Smooth muscle cell (in vitro differentiated cells): ENCODE measurements around the gene TEPSIN. TPM values are rescaled to one million over a fixed set of nuclear protein-coding genes. Genes with fewer than 3 reads are reported as not detected.

Experiments used
- DNase-seq: peaks from one replicate; lab custom pipeline; 2025; ENCODE audit not compliant: unreplicated experiment; lab: John Stamatoyannopoulos, UW
- H2AFZ ChIP-seq: fragments of 200-600 bp; sonication (generic); 2 replicates; pipeline ENCODE4 v1.6.0; 2016; ENCODE audit warnings: antibody characterized with exemption, low read depth, mild to moderate bottlenecking
- H3F3A ChIP-seq: fragments of 200-600 bp; sonication (generic); 2 replicates; pipeline ENCODE4 v1.6.0; 2017; ENCODE audit warnings: antibody characterized with exemption, low read depth
- H3K27ac ChIP-seq: fragments of 200-600 bp; sonication (generic); 2 replicates; pipeline ENCODE4 v1.5.1; 2016; ENCODE audit warnings: low read depth, mild to moderate bottlenecking
- H3K27me3 ChIP-seq: fragments of 200-600 bp; sonication (generic); 2 replicates; pipeline ENCODE4 v1.6.1; 2016; ENCODE audit warnings: low read depth, mild to moderate bottlenecking
- H3K36me3 ChIP-seq: fragments of 200-600 bp; sonication (generic); 2 replicates; pipeline ENCODE4 v1.5.1; 2016; ENCODE audit warnings: low read depth
- H3K4me1 ChIP-seq: fragments of 200-600 bp; sonication (generic); 2 replicates; pipeline ENCODE4 v1.5.1; 2016; ENCODE audit warnings: low read depth
- H3K4me2 ChIP-seq: fragments of 200-600 bp; sonication (generic); 2 replicates; pipeline ENCODE4 v1.6.0; 2016; ENCODE audit warnings: mild to moderate bottlenecking
- H3K4me3 ChIP-seq: fragments of 200-600 bp; sonication (generic); 2 replicates; pipeline ENCODE4 v1.5.1; 2016; ENCODE audit warnings: mild to moderate bottlenecking
- H3K79me2 ChIP-seq: fragments of 200-600 bp; sonication (generic); 2 replicates; pipeline ENCODE4 v1.6.0; 2016; ENCODE audit warnings: low read depth, mild to moderate bottlenecking
- H3K9ac ChIP-seq: fragments of 200-600 bp; sonication (generic); 2 replicates; pipeline ENCODE4 v1.6.0; 2016; ENCODE audit warnings: low read depth
- H3K9me3 ChIP-seq: fragments of 200-600 bp; sonication (generic); replicated peaks from 2 replicates; pipeline ENCODE4 v1.5.1; 2016; ENCODE audit warnings: low read depth
- H4K20me1 ChIP-seq: fragments of 200-600 bp; sonication (generic); 2 replicates; pipeline ENCODE4 v1.6.0; 2016; ENCODE audit warnings: low read depth
- WGBS: methylation state at CpG from one replicate; pipeline ENCODE4 v1.1.7; 2016; ENCODE audit warnings: low lambda C conversion rate; 5-methylcytosine and 5-hydroxymethylcytosine counted together
- polyA plus RNA-seq: library from polyadenylated mRNA; unstranded; fragments of >200 nt; fragmentation: Nextera tagmentation; extraction: Ambion mirVana; gene quantifications from 2 replicates; pipeline ENCODE4 v1.2.1, GENCODE V29; 2016
- total RNA-seq: library from RNA; depleted of rRNA; stranded (reverse); fragments of >200 nt; gene quantifications from 2 replicates; pipeline ENCODE4 v1.2.3, GENCODE V29; 2014
- TF ChIP-seq, protein P1 (sequence below): fragments of 200-600 bp; sonication (generic); IDR thresholded peaks from 2 replicates; pipeline ENCODE4 v1.5.1; 2017; ENCODE audit warnings: borderline replicate concordance, mild to moderate bottlenecking, antibody characterized with exemption; ENCODE audit not compliant: insufficient read depth, poor library complexity, severe bottlenecking

TEPSIN gene
- total and polyA plus RNA-seq, 2 experiments from 2014 or later = 9.8 to 18.6 TPM

DNA sequence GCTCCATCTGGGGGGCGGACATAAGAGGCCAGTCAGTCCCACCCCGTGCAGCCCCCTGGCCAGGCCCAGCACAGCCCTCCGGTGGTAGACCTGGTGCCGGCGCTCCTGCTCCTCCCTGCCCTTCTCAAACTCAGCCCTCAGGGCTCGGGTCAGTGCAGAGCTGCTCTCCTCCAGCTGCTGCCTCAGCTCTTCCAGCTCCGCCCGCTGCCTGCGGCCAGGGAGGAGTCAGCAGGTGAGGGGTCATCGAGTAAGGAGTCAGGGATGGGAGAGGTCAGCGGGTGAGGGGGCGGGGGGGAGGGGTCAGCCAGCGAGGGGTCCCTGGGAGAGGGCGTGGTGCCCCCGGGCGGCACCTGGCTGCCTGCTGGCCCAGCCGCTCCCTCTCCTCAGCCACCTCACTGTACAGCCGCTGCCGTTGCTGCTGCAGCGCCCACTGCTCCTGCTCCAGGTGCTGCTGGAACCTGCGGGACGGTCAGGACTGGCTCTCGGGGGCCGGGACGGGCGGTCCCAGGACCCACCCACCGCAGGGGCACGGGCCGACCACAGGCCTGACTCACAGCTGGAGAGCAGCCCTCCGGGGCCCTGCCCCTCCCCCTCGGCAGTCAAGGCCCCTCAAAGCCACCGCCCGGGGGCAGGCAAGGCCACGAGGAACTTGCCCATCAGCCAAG is 46.3 kb downstream of the TEPSIN start:
- no peaks in the 10 kb centered on the region for H3K36me3 ChIP-seq
- no peaks in the 10 kb centered on the region for H3K79me2 ChIP-seq
- H3K9ac ChIP-seq = no peak overlapping the region
- WGBS = 84% methylated on average over 14 of the region's 34 CpGs
- H3K4me2 ChIP-seq = no peak overlapping the region
- H4K20me1 ChIP-seq = no peaks in the 10 kb centered on the region
- DNase-seq = no peak
- no peak overlapping the region for H3K27ac ChIP-seq
- H2AFZ ChIP-seq = no peak overlapping the region
- H3K27me3 ChIP-seq = no peaks in the 10 kb centered on the region
- no peak overlapping the region for H3K4me3 ChIP-seq
- H3K4me1 ChIP-seq = no peaks in the 10 kb centered on the region
- TF ChIP-seq, protein P1, sequence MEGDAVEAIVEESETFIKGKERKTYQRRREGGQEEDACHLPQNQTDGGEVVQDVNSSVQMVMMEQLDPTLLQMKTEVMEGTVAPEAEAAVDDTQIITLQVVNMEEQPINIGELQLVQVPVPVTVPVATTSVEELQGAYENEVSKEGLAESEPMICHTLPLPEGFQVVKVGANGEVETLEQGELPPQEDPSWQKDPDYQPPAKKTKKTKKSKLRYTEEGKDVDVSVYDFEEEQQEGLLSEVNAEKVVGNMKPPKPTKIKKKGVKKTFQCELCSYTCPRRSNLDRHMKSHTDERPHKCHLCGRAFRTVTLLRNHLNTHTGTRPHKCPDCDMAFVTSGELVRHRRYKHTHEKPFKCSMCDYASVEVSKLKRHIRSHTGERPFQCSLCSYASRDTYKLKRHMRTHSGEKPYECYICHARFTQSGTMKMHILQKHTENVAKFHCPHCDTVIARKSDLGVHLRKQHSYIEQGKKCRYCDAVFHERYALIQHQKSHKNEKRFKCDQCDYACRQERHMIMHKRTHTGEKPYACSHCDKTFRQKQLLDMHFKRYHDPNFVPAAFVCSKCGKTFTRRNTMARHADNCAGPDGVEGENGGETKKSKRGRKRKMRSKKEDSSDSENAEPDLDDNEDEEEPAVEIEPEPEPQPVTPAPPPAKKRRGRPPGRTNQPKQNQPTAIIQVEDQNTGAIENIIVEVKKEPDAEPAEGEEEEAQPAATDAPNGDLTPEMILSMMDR = no peak
- no peaks in the 10 kb centered on the region for H3F3A ChIP-seq
- H3K9me3 ChIP-seq = no peaks in the 10 kb centered on the region

DNA sequence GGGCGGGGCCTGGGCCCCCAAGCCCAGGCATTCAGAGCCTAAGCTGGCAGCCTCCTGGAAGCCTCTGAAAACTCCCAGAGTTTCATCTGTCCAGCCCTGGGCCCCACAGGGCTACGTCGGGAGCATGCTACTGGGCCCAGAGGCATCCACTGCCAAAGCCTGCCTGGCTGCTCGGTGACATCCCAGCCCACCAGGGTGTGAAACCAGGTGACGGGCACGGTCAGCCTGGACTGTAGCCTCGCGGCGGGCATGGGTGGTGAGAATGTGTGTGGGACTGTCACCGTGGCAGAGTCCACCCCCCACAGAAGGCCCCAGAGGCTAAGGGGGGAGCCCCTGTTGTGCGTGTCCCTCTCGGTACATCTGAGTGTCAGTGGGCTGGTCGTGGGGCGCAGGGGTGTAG is 47.2 kb downstream of the TEPSIN start:
- TF ChIP-seq, protein P1 = no peak
- Histone ChIP-seq H3F3A (no peaks in the 10 kb centered on the region), H3K9ac (no peak overlapping the region), H3K27ac (no peak overlapping the region), H3K4me3 (no peak overlapping the region), H4K20me1 (no peaks in the 10 kb centered on the region), H3K4me1 (no peaks in the 10 kb centered on the region), H3K4me2 (no peak overlapping the region), H2AFZ (no peak overlapping the region), H3K36me3 (no peaks in the 10 kb centered on the region), H3K79me2 (no peaks in the 10 kb centered on the region), H3K9me3 (no peaks in the 10 kb centered on the region), H3K27me3 (no peaks in the 10 kb centered on the region)
- 97% methylated on average over 14 of the region's 14 CpGs for WGBS
- DNase-seq = no peak

DNA sequence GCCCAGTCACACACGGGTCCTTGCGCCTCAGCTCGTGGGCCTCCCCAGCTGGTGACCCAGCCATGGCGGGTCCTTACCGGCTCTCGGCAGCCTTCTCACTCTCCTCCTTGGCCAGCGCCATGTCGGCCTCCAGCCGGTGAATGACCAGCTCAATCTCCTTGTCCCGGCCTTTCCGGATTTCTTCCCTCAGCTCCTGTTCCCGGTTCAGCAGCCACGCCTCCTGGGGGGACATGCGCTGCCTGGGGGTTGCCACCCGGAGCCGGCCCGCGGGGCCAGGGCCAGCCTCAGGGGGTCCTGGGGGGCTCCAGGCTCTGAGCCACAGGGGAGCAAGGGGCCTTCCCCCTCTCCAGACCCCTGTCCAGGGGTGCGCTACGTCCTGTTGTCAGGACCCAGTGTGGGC is 47.7 kb downstream of the TEPSIN start:
- no peaks in the 10 kb centered on the region for H3K27me3 ChIP-seq
- no peak overlapping the region for H3K4me2 ChIP-seq
- no peak overlapping the region for H2AFZ ChIP-seq
- no peaks in the 10 kb centered on the region for H4K20me1 ChIP-seq
- no peaks in the 10 kb centered on the region for H3F3A ChIP-seq
- H3K27ac ChIP-seq = no peak overlapping the region
- TF ChIP-seq, protein P1 = no peak
- 93% methylated on average over 20 of the region's 20 CpGs for WGBS
- DNase-seq = no peak
- no peak overlapping the region for H3K4me3 ChIP-seq
- no peaks in the 10 kb centered on the region for H3K36me3 ChIP-seq
- no peak overlapping the region for H3K9ac ChIP-seq
- no peaks in the 10 kb centered on the region for H3K4me1 ChIP-seq
- no peaks in the 10 kb centered on the region for H3K79me2 ChIP-seq
- H3K9me3 ChIP-seq = no peaks in the 10 kb centered on the region

DNA sequence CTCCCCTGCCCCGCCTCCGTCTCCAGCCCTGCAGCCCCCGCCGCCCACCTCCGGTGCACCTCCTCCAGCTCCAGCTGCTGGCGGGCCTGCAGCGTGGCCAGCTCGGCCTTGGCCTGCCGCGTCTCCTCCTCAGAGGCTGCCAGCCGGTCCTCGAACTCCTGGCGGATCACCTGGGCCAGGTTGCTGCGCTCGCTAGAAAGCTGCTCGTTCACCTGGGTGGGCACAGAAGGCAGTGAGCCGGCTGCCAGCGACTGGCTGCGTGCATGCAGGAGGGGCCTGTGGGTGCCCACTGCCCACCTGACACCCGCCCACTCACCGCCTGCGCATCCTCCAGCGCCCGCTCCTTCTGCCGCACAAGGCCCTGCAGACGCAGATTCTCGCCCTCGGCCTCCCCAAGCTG is 48.3 kb downstream of the TEPSIN start:
- no peaks in the 10 kb centered on the region for H3K79me2 ChIP-seq
- no peaks in the 10 kb centered on the region for H3K36me3 ChIP-seq
- TF ChIP-seq, protein P1 = no peak
- H2AFZ ChIP-seq = no peak overlapping the region
- H3K4me2 ChIP-seq = no peak overlapping the region
- H3F3A ChIP-seq = no peaks in the 10 kb centered on the region
- no peak for DNase-seq
- no peak overlapping the region for H3K27ac ChIP-seq
- H3K4me3 ChIP-seq = no peak overlapping the region
- WGBS = 97% methylated on average over 28 of the region's 28 CpGs
- no peak overlapping the region for H3K9ac ChIP-seq
- H3K9me3 ChIP-seq = no peaks in the 10 kb centered on the region
- no peaks in the 10 kb centered on the region for H3K27me3 ChIP-seq
- H4K20me1 ChIP-seq = no peaks in the 10 kb centered on the region
- H3K4me1 ChIP-seq = no peaks in the 10 kb centered on the region
